Inflammatory macrophage treated with lipopolysaccharide for 1 hour (primary cell): ENCODE data around the gene SPAAR.
"Not testable (repeated sequence)": the region's sequence is repeated elsewhere in the genome, so short reads cannot be mapped to it uniquely, and the experiment has no call there.

ENCODE experiments used
- DNase-seq, 2 donors: peaks; one replicate each; pipeline ENCODE4 v3.0.0-alpha.2; 2020 to 2022

Gene SPAAR

GRCh38 chr9:35909274-35909673 is at the start of gene SPAAR:
SPAAR (plus strand) TSS chr9:35909490; CDS start chr9:35910464, 974 bp downstream.
- no peak for DNase-seq

- no peak for DNase-seq
Observed at GRCh38 chr9:35859990-35860339, 49.3 kb upstream of the SPAAR start.

GRCh38 chr9:35861161-35861897 is 48.0 kb upstream of the SPAAR start:
- no peak for DNase-seq

GRCh38 chr9:35862328-35862727 is 47.0 kb upstream of the SPAAR start:
- DNase-seq: no peak

GRCh38 chr9:35863583-35863982 is 45.7 kb upstream of the SPAAR start:
- no peak for DNase-seq

GRCh38 chr9:35864695-35865255 is 44.5 kb upstream of the SPAAR start:
- no peak for DNase-seq

- no peak for DNase-seq
Observed at GRCh38 chr9:35867538-35867937, 41.8 kb upstream of the SPAAR start.

GRCh38 chr9:35868933-35869332 is 40.4 kb upstream of the SPAAR start:
- DNase-seq: no peak

- DNase-seq: no peak
Observed at GRCh38 chr9:35869621-35870216, 39.6 kb upstream of the SPAAR start.

GRCh38 chr9:35870351-35870923 is 38.9 kb upstream of the SPAAR start, which contains the start of gene OR13J1:
OR13J1 (minus strand) TSS chr9:35870401; CDS start chr9:35870401, 0 bp downstream.
- no peak for DNase-seq

GRCh38 chr9:35871545-35871944 is 37.7 kb upstream of the SPAAR start:
- no peak for DNase-seq

- no peak for DNase-seq
Observed at GRCh38 chr9:35872505-35872904, 36.8 kb upstream of the SPAAR start.

GRCh38 chr9:35882263-35882848 is 26.9 kb upstream of the SPAAR start:
- peak; percentile 29 to 82 for DNase-seq

- no peak for DNase-seq
Observed at GRCh38 chr9:35882996-35883395, 26.3 kb upstream of the SPAAR start.

- DNase-seq: not testable (repeated sequence)
Observed at GRCh38 chr9:35884908-35885307, 24.4 kb upstream of the SPAAR start.

- peak; percentile 49 to 53 for DNase-seq
Observed at GRCh38 chr9:35891646-35892045, 17.6 kb upstream of the SPAAR start.

GRCh38 chr9:35892051-35892450 is 17.2 kb upstream of the SPAAR start:
- DNase-seq: peak; percentile 29 to 31

- DNase-seq: no peak
Observed at GRCh38 chr9:35896570-35896969, 12.7 kb upstream of the SPAAR start.

GRCh38 chr9:35897376-35898099 is 11.8 kb upstream of the SPAAR start:
- not testable (repeated sequence) for DNase-seq

GRCh38 chr9:35898337-35898736 is 11.0 kb upstream of the SPAAR start:
- DNase-seq: no peak

- no peak for DNase-seq
Observed at GRCh38 chr9:35899021-35899420, 10.3 kb upstream of the SPAAR start.

- DNase-seq: peak; percentile 26 to 63
Observed at GRCh38 chr9:35903049-35903448, 6.2 kb upstream of the SPAAR start.

GRCh38 chr9:35904338-35904737 is 5.0 kb upstream of the SPAAR start:
- no peak for DNase-seq
